ENCODE measurements around the gene MORN3. TPM values are rescaled to one million over a fixed set of nuclear protein-coding genes. Genes with fewer than 3 reads are reported as not detected.
"Not testable (repeated sequence)": the region's sequence is repeated elsewhere in the genome, so short reads cannot be mapped to it uniquely, and the experiment has no call there.

MORN3 gene
- polyA plus RNA-seq, 2 of the 4 experiments (the other 2 are of a cell fraction): 0.17 to 0.47 TPM

DNA sequence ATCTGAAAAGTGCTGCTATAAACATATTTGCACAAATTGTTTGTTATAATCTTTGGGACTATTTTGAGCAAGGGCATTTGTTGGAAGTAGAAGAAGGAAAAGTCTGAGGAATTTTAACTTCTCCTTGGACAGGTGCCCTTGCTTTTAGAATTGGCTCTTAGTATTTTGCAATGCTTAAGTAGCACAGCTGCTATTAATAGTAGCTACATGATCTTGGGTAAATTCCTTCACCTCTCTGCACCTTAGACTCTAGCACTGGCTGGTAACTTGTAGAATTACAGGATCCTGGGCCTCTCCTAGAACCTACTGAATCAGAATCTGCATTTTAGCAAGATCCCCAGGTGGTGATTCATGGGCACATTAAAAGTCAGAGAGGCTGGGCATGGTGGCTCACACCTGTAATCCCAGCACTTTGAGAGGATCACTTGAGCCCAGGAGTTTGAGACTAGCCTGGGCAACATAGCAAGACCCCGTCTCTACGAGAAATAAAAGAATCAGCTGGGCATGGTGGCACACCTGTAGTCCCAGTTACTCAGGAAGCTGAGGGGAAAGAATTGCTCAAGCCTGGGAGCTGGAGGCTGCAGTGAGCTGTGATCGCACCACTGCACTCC, 32.3 kb upstream of the MORN3 start:
- CTCF ChIA-PET: interaction anchor here (1.7 to 26.7 kb wide), 4 partner anchors 10 to 93 kb away, joined by 6 to 509 read pairs (median 164); partner anchors contain the start of gene RHOF
- Histone ChIP-seq H3K27ac (peak overlapping the region in 1 of 2 experiments; percentile 42; a peak in 1 of 6 replicates), H3K4me2 (no peak overlapping the region), H3K4me3 (no peak overlapping the region), H3K9me3 (no peaks in the 10 kb centered on the region; the same call in 2 of the 3 replicates), H3K4me1 (peaks cover 13% of the 10 kb centered on the region; the same call in 2 of the 3 replicates)
- no peak for DNase-seq (ENCODE audit: low read depth in 1 of 2, low spot score in 1 of 2)
- TF ChIP-seq, protein P1, sequence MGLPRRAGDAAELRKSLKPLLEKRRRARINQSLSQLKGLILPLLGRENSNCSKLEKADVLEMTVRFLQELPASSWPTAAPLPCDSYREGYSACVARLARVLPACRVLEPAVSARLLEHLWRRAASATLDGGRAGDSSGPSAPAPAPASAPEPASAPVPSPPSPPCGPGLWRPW (IDR thresholded peaks at IDR 0.05): no peak
- TF ChIP-seq MAFK (IDR thresholded peaks at IDR 0.05; ENCODE audit: partially characterized antibody): peak; percentile 8
- ATAC-seq: no peak; a peak in 3 of 6 replicates
- POLR2A ChIA-PET: no interaction called here
- no peak for FAIRE-seq
- WGBS (ENCODE audit: missing lambda C conversion rate): 74% methylated on average over 3 of the region's 3 CpGs

DNA sequence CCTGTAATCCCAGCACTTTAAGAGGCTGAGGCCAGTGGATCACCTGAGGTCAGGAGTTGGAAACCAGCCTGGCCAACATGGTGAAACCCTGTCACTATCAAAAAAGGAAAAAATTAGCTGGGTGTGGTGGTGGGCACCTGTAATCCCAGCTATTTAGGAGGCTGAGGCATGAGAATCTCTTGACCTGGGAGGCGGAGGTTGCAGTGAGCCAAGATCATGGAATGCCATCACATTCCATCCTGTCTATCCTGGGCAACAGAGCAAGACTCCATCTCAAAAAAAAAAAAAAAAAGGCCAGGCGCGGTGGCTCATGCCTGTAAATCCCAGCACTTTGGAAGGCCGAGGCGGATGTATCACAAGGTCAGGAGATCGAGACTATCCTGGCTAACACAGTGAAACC, 28.4 kb upstream of the MORN3 start:
- DNase-seq (ENCODE audit: low read depth in 1 of 2, low spot score in 1 of 2); H3K4me2 ChIP-seq; FAIRE-seq; H3K9me3 ChIP-seq; ATAC-seq; POLR2A ChIA-PET; H3K4me3 ChIP-seq: not testable (repeated sequence)
- WGBS (ENCODE audit: missing lambda C conversion rate): 89% methylated on average over 6 of the region's 6 CpGs
- Histone ChIP-seq H3K4me1 (peaks cover 13% of the 10 kb centered on the region; the same call in 2 of the 3 replicates), H3K27ac (peak overlapping the region; percentile 4 to 27; a peak in 3 of 6 replicates)
- CTCF ChIA-PET: interaction anchor here (0.6 to 26.7 kb wide), 17 partner anchors 9 to 525 kb away, joined by 3 to 509 read pairs (median 3); partner anchors contain the start of genes RHOF and TMEM120B

DNA sequence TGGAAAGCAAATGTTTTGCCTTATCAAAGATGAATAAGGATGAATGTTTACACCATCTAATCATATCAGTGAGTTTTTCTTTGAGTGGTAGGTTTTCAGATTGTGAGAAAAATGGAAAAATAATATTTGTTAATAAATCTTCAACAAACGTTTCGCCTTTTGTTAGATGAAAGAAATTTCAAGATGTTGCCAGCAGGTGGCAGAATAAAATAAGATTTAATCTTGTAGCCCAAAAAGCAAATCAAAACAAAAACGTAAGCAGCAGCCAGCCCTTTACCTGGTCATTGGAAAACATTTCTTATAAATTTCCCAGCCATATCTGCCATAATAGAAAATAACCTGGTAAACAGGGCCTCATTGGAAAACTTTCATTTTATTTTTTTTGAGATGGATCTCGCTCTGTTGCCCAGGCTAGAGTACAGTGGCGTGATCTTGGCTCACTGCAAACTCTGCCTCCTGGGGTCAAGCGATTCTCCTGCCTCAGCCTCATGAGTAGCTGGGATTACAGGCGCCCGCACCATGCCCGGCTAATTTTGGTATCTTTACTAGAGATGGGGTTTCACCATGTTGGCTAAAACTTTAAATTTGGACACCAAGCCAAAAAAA, 27.7 kb upstream of the MORN3 start:
- CTCF ChIA-PET: interaction anchor here (0.6 to 26.7 kb wide), 18 partner anchors 8 to 1085 kb away, joined by 3 to 509 read pairs (median 3); partner anchors contain the start of genes RHOF and TMEM120B

DNA sequence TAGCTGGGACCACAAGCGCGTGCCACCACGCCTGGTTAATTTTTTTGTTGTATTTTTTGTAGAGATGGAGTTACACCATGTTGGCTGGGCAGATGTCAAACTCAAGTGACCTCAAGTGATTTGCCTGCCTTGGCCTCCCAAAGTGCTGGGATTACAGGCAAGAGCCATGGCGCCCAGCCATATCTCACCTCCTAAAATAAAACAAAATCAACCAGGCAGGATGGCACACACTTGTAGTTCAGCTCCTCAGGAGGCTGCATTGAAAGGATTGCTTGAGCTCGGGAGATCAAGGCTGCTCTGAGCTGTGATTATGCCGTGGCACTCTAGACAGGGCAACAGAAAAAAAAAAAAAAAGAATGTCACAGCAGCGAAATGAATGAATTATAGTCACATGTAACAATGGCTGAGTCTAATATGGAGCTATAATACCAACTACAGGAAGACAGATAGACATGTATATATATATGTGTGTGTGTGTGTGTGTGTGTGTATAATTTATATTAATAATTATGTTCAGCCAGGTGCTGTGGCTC, 23.8 kb upstream of the MORN3 start:
- TF ChIP-seq, protein P1 (IDR thresholded peaks at IDR 0.05): no peak
- TF ChIP-seq, protein P2, sequence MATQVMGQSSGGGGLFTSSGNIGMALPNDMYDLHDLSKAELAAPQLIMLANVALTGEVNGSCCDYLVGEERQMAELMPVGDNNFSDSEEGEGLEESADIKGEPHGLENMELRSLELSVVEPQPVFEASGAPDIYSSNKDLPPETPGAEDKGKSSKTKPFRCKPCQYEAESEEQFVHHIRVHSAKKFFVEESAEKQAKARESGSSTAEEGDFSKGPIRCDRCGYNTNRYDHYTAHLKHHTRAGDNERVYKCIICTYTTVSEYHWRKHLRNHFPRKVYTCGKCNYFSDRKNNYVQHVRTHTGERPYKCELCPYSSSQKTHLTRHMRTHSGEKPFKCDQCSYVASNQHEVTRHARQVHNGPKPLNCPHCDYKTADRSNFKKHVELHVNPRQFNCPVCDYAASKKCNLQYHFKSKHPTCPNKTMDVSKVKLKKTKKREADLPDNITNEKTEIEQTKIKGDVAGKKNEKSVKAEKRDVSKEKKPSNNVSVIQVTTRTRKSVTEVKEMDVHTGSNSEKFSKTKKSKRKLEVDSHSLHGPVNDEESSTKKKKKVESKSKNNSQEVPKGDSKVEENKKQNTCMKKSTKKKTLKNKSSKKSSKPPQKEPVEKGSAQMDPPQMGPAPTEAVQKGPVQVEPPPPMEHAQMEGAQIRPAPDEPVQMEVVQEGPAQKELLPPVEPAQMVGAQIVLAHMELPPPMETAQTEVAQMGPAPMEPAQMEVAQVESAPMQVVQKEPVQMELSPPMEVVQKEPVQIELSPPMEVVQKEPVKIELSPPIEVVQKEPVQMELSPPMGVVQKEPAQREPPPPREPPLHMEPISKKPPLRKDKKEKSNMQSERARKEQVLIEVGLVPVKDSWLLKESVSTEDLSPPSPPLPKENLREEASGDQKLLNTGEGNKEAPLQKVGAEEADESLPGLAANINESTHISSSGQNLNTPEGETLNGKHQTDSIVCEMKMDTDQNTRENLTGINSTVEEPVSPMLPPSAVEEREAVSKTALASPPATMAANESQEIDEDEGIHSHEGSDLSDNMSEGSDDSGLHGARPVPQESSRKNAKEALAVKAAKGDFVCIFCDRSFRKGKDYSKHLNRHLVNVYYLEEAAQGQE (IDR thresholded peaks at IDR 0.05): no peak
- TF ChIP-seq FOSB (CRISPR knock-in tag; IDR thresholded peaks at IDR 0.05) (no peak), PHF8 (IDR thresholded peaks at IDR 0.05; ENCODE audit: borderline replicate concordance, low read depth) (no peak), KDM1A (IDR thresholded peaks at IDR 0.05; ENCODE audit: low read depth) (no peak), POLR2A (IDR thresholded peaks at IDR 0.05; ENCODE audit: low read length) (no peak), CBX8 (IDR thresholded peaks at IDR 0.05) (no peak), MAFK (IDR thresholded peaks at IDR 0.05; ENCODE audit: partially characterized antibody) (no peak), SREBF2 (IDR thresholded peaks at IDR 0.05) (no peak), NPAS2 (CRISPR knock-in tag; IDR thresholded peaks at IDR 0.05; ENCODE audit: borderline replicate concordance) (no peak)
- POLR2A ChIA-PET: no interaction called here
- DNase-seq (ENCODE audit: low read depth in 1 of 2, low spot score in 1 of 2) (no peak), FAIRE-seq (no peak), ATAC-seq (no peak)
- peaks cover 5% of the 10 kb centered on the region; the same call in 2 of the 3 replicates for H3K4me1 ChIP-seq
- H3K9me3 ChIP-seq: no peaks in the 10 kb centered on the region
- 61% methylated on average over 7 of the region's 7 CpGs for WGBS (ENCODE audit: missing lambda C conversion rate)
- H3K4me3 ChIP-seq: no peak overlapping the region
- no peak overlapping the region for H3K27ac ChIP-seq
- CTCF ChIA-PET: interaction anchor here (0.7 to 26.7 kb wide), 6 partner anchors 10 to 145 kb away, joined by 3 to 509 read pairs (median 6); partner anchors contain the start of genes MORN3 and RHOF
- H3K4me2 ChIP-seq: no peak overlapping the region

More for the DNA sequence above, 27.7 kb upstream of the MORN3 start:
- POLR2A ChIA-PET: no interaction called here
- FAIRE-seq (no peak), DNase-seq (ENCODE audit: low read depth in 1 of 2, low spot score in 1 of 2) (peak; percentile 54 to 70), ATAC-seq (peak in 1 of 2 experiments; percentile 55; a peak in 3 of 6 replicates)
- TF ChIP-seq EHF (CRISPR knock-in tag; IDR thresholded peaks at IDR 0.05) (no peak), RCOR1 (IDR thresholded peaks at IDR 0.05; ENCODE audit: low read depth, low read length) (no peak), RAD21 (conservative IDR thresholded peaks at IDR 0.05 in 1 of 2, IDR thresholded peaks at IDR 0.05 in 1 of 2) (peak; percentile 88 to 90), SMC3 (IDR thresholded peaks at IDR 0.05) (peak; percentile 90), CBX8 (IDR thresholded peaks at IDR 0.05) (no peak), FOSL2 (IDR thresholded peaks at IDR 0.05) (no peak), FOSL2 (CRISPR knock-in tag; IDR thresholded peaks at IDR 0.05) (no peak)
- TF ChIP-seq, protein P3, sequence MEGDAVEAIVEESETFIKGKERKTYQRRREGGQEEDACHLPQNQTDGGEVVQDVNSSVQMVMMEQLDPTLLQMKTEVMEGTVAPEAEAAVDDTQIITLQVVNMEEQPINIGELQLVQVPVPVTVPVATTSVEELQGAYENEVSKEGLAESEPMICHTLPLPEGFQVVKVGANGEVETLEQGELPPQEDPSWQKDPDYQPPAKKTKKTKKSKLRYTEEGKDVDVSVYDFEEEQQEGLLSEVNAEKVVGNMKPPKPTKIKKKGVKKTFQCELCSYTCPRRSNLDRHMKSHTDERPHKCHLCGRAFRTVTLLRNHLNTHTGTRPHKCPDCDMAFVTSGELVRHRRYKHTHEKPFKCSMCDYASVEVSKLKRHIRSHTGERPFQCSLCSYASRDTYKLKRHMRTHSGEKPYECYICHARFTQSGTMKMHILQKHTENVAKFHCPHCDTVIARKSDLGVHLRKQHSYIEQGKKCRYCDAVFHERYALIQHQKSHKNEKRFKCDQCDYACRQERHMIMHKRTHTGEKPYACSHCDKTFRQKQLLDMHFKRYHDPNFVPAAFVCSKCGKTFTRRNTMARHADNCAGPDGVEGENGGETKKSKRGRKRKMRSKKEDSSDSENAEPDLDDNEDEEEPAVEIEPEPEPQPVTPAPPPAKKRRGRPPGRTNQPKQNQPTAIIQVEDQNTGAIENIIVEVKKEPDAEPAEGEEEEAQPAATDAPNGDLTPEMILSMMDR (IDR thresholded peaks at IDR 0.05): peak; percentile 83
- Histone ChIP-seq H3K9me3 (no peaks in the 10 kb centered on the region), H3K4me3 (no peak overlapping the region), H3K4me2 (peak overlapping the region; percentile 36; the same call in 2 of the 3 replicates), H3K27ac (peak overlapping the region; percentile 4 to 27; a peak in 3 of 6 replicates), H3K4me1 (peaks cover 13% of the 10 kb centered on the region; the same call in 2 of the 3 replicates)
- WGBS (ENCODE audit: missing lambda C conversion rate): 33% methylated on average over 9 of the region's 9 CpGs

DNA sequence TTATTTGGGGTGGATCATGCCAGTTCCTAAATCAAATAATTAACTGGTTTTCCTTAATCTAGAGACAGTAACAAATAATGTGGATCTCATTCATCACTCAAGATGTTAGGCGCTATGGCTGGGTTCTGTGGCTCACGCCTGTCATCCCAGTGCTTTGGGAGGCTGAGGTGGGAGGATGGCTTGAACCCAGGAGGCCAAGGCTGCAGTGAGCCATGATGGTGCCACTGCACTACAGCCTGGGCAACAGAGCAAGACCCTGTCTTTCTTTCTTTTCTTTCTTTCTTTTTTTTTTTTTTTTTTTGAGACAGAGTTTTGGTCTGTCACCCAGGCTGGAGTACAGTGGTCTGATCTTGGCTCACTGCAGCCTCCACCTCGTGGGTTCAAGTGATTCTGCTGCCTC, 23.3 kb upstream of the MORN3 start:
- H3K9me3 ChIP-seq; DNase-seq (ENCODE audit: low read depth in 1 of 2, low spot score in 1 of 2); H3K4me2 ChIP-seq; POLR2A ChIA-PET; H3K4me1 ChIP-seq; H3K4me3 ChIP-seq; FAIRE-seq; H3K27ac ChIP-seq; ATAC-seq: not testable (repeated sequence)
- WGBS (ENCODE audit: missing lambda C conversion rate): 65% methylated on average over 3 of the region's 3 CpGs
- CTCF ChIA-PET: interaction anchor here (0.7 to 26.7 kb wide), 7 partner anchors 10 to 146 kb away, joined by 3 to 509 read pairs (median 4); partner anchors contain the start of genes MORN3 and RHOF
